GM12878 (cell line): ENCODE data around the gene TAS2R13. TPM values are rescaled to one million over a fixed set of nuclear protein-coding genes. Genes with fewer than 3 reads are reported as not detected.

Experiments
- ATAC-seq: fragments of 200-7000 bp; cut with Tn5 transposase; 3 replicates; pipeline ENCODE4 v1.9.1; 2020; ENCODE audit warnings: mild to moderate bottlenecking, moderate library complexity
- BruUV-seq: library from RNA; stranded (reverse); fragments of 400-500 nt; replicated peaks from 2 replicates; lab custom pipeline; 2021; lab: Mats Ljungman, UMichigan
- CTCF ChIA-PET: fragments of 300-600 bp; sonication (Branson Sonifier 250); formaldehyde crosslinking; extraction: SDS; loops from one replicate; lab custom pipeline; 2021; ENCODE audit warnings: inconsistent platforms; lab: Yijun Ruan, JAX
- POLR2A ChIA-PET: fragments of 350-600 bp; formaldehyde crosslinking; extraction: SDS; loops from one replicate; lab custom pipeline; 2021; ENCODE audit warnings: inconsistent platforms; lab: Charles Lee
- RAD21 ChIA-PET: fragments of 300-600 bp; sonication (Branson Sonifier 250); formaldehyde crosslinking; loops from one replicate; lab custom pipeline; 2023; ENCODE audit warnings: antibody characterized with exemption; ENCODE audit not compliant: unreplicated experiment; lab: Charles Lee
- SMC1A ChIA-PET: fragments of 300-600 bp; sonication (Branson Sonifier 250); formaldehyde crosslinking; loops from one replicate; lab custom pipeline; 2023; ENCODE audit not compliant: unreplicated experiment, uncharacterized antibody; lab: Charles Lee
- DNase-seq: peaks from one replicate; pipeline ENCODE4 v3.0.0-alpha.2; 2011; ENCODE audit warnings: low read depth, low spot score
- FAIRE-seq: peaks from 3 replicates; lab custom pipeline; 2011; peaks lifted over from hg19 to GRCh38; lab: Jason Lieb, UNC
- H2AFZ ChIP-seq: 2 replicates; pipeline ENCODE4 v1.6.0; 2011; ENCODE audit warnings: low read depth, low read length, control low read depth; ENCODE audit not compliant: control insufficient read depth
- H3K27ac ChIP-seq: 2 replicates; pipeline ENCODE4 v1.5.1; 2011; ENCODE audit warnings: control low read depth; ENCODE audit not compliant: control insufficient read depth, insufficient read depth
- H3K27me3 ChIP-seq, 2 experiments: replicated peaks in 1 of 2; 2 replicates each; pipeline versions ENCODE4 v1.6.0 to v1.6.1; 2011; ENCODE audit warnings: low read length in 1 of 2; ENCODE audit not compliant: control insufficient read depth in 2 of 2, insufficient read depth in 2 of 2
- H3K36me3 ChIP-seq, 2 experiments: 2 replicates each; pipeline ENCODE4 v1.5.1; 2011; ENCODE audit warnings: low read length in 1 of 2; ENCODE audit not compliant: control insufficient read depth in 2 of 2, insufficient read depth in 2 of 2
- H3K4me1 ChIP-seq: 2 replicates; pipeline ENCODE4 v1.6.1; 2011; ENCODE audit warnings: mild to moderate bottlenecking, low read length, moderate library complexity, mixed read lengths; ENCODE audit not compliant: control insufficient read depth, insufficient read depth
- H3K4me2 ChIP-seq: 2 replicates; pipeline ENCODE4 v1.6.0; 2011; ENCODE audit warnings: control low read depth; ENCODE audit not compliant: control insufficient read depth, insufficient read depth
- H3K4me3 ChIP-seq: fragments of 200-600 bp; sonication (generic); 2 replicates; pipeline ENCODE4 v1.5.1; 2016
- H3K79me2 ChIP-seq: 2 replicates; pipeline ENCODE4 v1.6.0; 2011; ENCODE audit warnings: low read length; ENCODE audit not compliant: control insufficient read depth, insufficient read depth
- H3K9ac ChIP-seq: 2 replicates; pipeline ENCODE4 v1.8.0; 2011; ENCODE audit warnings: low read length, control low read depth, mixed read lengths; ENCODE audit not compliant: control insufficient read depth, insufficient read depth
- H3K9me3 ChIP-seq: replicated peaks from 3 replicates; pipeline ENCODE4 v1.5.1; 2011; ENCODE audit warnings: mild to moderate bottlenecking, low read length; ENCODE audit not compliant: control insufficient read depth, insufficient read depth
- H4K20me1 ChIP-seq: 2 replicates; pipeline ENCODE4 v1.6.0; 2011; ENCODE audit not compliant: control insufficient read depth, insufficient read depth
- NFYB ChIP-seq: IDR thresholded peaks from 2 replicates; pipeline ENCODE4 v1.6.1; 2011; ENCODE audit warnings: low read depth, mild to moderate bottlenecking, low read length, improper control_type of control experiment, moderate library complexity; ENCODE audit not compliant: insufficient read depth
- PAX8 ChIP-seq: fragments of 450-650 bp; IDR thresholded peaks from 2 replicates; pipeline ENCODE4 v1.6.1; 2017; ENCODE audit warnings: mild to moderate bottlenecking, moderate library complexity
- PRDM15 ChIP-seq: fragments of 450-650 bp; formaldehyde crosslinking; IDR thresholded peaks from 2 replicates; pipeline ENCODE4 v1.4.0; 2020; ENCODE audit warnings: mild to moderate bottlenecking, moderate library complexity
- RAD21 ChIP-seq: IDR thresholded peaks from 2 replicates; pipeline ENCODE4 v1.6.1; 2011; ENCODE audit warnings: mild to moderate bottlenecking, low read depth, low read length, moderate library complexity; ENCODE audit not compliant: insufficient read depth
- SIN3A ChIP-seq: IDR thresholded peaks from 2 replicates; pipeline ENCODE4 v1.6.1; 2012; ENCODE audit warnings: low read depth, low read length, improper control_type of control experiment
- ZNF622 ChIP-seq: fragments of 450-650 bp; IDR thresholded peaks from 2 replicates; pipeline ENCODE4 v1.6.1; 2017; ENCODE audit warnings: mild to moderate bottlenecking, inconsistent platforms
- in situ Hi-C: fragments of 300-500 bp; cut with MboI; formaldehyde crosslinking; loops from 9 replicates; pipeline ENCODE4 v1.14.3; 2018; ENCODE audit warnings: mixed read lengths
- intact Hi-C: fragments of 100-400 bp; cut with micrococcal nuclease; formaldehyde crosslinking; loops from one replicate; pipeline ENCODE4 v1.14.2; 2022; ENCODE audit not compliant: unreplicated experiment
- polyA plus RNA-seq, 11 experiments: library from polyadenylated mRNA; depleted of rRNA in 4 of 11; unstranded in 6 of 11; stranded (reverse) in 5 of 11; fragments of >200 nt; fragmentation: Nextera tagmentation in 4 of 11; fragmentation: Illumina TruSeq in 1 of 11; extraction: Ambion mirVana in 4 of 11; extraction: Trizol in 1 of 11; gene quantifications; 1 replicate in 1 of 11; 2 replicates in 10 of 11; pipeline versions ENCODE4 v1.2.1 to v1.2.3, GENCODE V29; 2011 to 2016; ENCODE audit warnings: inconsistent platforms in 2 of 11, missing spikeins in 2 of 11, low read depth in 1 of 11
- total RNA-seq, 4 experiments: library from RNA; depleted of rRNA in 3 of 4; stranded (reverse); fragments of >200 nt in 3 of 4; fragmentation: Illumina TruSeq in 1 of 4; extraction: Trizol in 1 of 4; gene quantifications; 2 replicates each; pipeline versions ENCODE4 v1.2.1 to v1.2.3, GENCODE V29; 2013 to 2021

TAS2R13 gene
- total and polyA plus RNA-seq, 10 of the 15 experiments (the other 5 are each of a cell fraction or from before 2014, with no cell fraction given) = 0.12 to 2.2 (median 0.65) TPM; not detected in 4

GRCh38 chr12:10941369-10941768 is 32.0 kb upstream of the TAS2R13 start:
- Histone ChIP-seq H2AFZ (no peak overlapping the region), H3K4me1 (no peaks in the 10 kb centered on the region), H3K9me3 (no peaks in the 10 kb centered on the region; the same call in 2 of the 3 replicates), H3K27me3 (no peaks in the 10 kb centered on the region), H3K36me3 (no peaks in the 10 kb centered on the region), H3K4me2 (no peak overlapping the region), H3K4me3 (no peak overlapping the region), H3K27ac (no peak overlapping the region), H3K9ac (no peak overlapping the region), H3K79me2 (no peaks in the 10 kb centered on the region), H4K20me1 (no peaks in the 10 kb centered on the region)
- in situ Hi-C loops (no loop called here), intact Hi-C loops (no loop called here)
- DNase-seq = no peak
- ChIA-PET RAD21 (no interaction called here), CTCF (interaction anchor here (0.6 to 1.0 kb wide), 2 partner anchors 14 to 30 kb away, joined by 3 read pairs; no protein-coding TSS in a partner anchor), POLR2A (interaction anchor here (0.6 kb wide), 1 partner anchor 289 kb away, joined by 3 read pairs; no protein-coding TSS in a partner anchor), SMC1A (interaction anchor here (0.8 to 1.2 kb wide), 2 partner anchors 8 to 10 kb away, joined by 3 read pairs; no protein-coding TSS in a partner anchor)
- FAIRE-seq = no peak
- TF ChIP-seq ZNF622 = no peak
- TF ChIP-seq RAD21 = no peak
- no peak for TF ChIP-seq NFYB
- TF ChIP-seq SIN3A = no peak
- no peak for TF ChIP-seq PRDM15
- TF ChIP-seq PAX8 = no peak
- ATAC-seq = no peak
- BruUV-seq = no TSS peak
